ENCODE results near the gene CBLN3.

The CBLN3 gene

GRCh38 chr14:24422694-24423601 is 6.5 kb downstream of the CBLN3 start:
- no peak for DNase-seq

- DNase-seq: no peak
These were observed 7.2 kb downstream of the CBLN3 start for GRCh38 chr14:24422261-24422660.

- no peak for DNase-seq
These were observed 11.0 kb downstream of the CBLN3 start for GRCh38 chr14:24418492-24418873.

- no peak for DNase-seq
These were observed 11.5 kb downstream of the CBLN3 start for GRCh38 chr14:24417832-24418491.

- DNase-seq: no peak
These were observed 12.4 kb downstream of the CBLN3 start for GRCh38 chr14:24416932-24417619.

GRCh38 chr14:24416254-24416931 is 13.1 kb downstream of the CBLN3 start:
- no peak for DNase-seq

GRCh38 chr14:24415421-24416253 is 13.8 kb downstream of the CBLN3 start:
- no peak for DNase-seq

- no peak for DNase-seq
These were observed 14.6 kb downstream of the CBLN3 start for GRCh38 chr14:24414732-24415420.

GRCh38 chr14:24414077-24414476 is 15.4 kb downstream of the CBLN3 start:
- no peak for DNase-seq

GRCh38 chr14:24411443-24412389 is 17.8 kb downstream of the CBLN3 start:
- DNase-seq: no peak

- DNase-seq: no peak
These were observed 19.5 kb downstream of the CBLN3 start for GRCh38 chr14:24409956-24410355.

- DNase-seq: no peak
These were observed 20.3 kb downstream of the CBLN3 start for GRCh38 chr14:24409192-24409591.

GRCh38 chr14:24408764-24409163 is 20.7 kb downstream of the CBLN3 start:
- DNase-seq: no peak

GRCh38 chr14:24407608-24408325 is 21.7 kb downstream of the CBLN3 start:
- no peak for DNase-seq

- no peak for DNase-seq
These were observed 23.1 kb downstream of the CBLN3 start for GRCh38 chr14:24406416-24406815.

- DNase-seq: no peak
These were observed 24.7 kb downstream of the CBLN3 start for GRCh38 chr14:24404814-24405213.

GRCh38 chr14:24403294-24403998 is 26.0 kb downstream of the CBLN3 start:
- no peak for DNase-seq

- DNase-seq: no peak
These were observed 27.4 kb downstream of the CBLN3 start for GRCh38 chr14:24401810-24402702.

Measured in stimulated activated CD4-positive, alpha-beta T cell treated with anti-CD3 and anti-CD28 coated beads, Interleukin-12 subunit alpha, Interleukin-12 subunit beta, amount 100 ng/mL, for 4 hours (primary cell).